ENCODE data around the gene HNMT.

The HNMT gene

DNA sequence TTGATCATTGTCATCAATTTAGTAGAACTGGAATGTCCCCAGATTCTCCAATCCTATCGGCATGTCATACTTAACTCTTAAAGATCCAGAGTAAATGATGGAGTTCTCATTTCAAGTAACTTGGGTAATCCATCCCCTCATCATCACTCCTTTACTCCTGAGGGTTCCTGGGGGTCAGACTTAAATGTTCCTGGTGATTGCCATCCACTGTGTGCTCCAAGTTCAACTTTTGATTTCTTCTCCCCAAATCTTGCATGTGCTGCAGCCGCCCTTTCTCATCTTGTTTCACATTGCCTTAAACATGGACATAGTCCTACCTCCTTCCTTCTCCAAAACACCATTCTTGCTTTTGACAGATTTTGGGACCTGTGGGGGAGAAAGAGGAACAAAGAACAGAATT, 43.2 kb downstream of the HNMT start:
- no peak for DNase-seq (ENCODE audit: low read depth, low spot score)
- H3K27ac ChIP-seq: no peak overlapping the region

DNA sequence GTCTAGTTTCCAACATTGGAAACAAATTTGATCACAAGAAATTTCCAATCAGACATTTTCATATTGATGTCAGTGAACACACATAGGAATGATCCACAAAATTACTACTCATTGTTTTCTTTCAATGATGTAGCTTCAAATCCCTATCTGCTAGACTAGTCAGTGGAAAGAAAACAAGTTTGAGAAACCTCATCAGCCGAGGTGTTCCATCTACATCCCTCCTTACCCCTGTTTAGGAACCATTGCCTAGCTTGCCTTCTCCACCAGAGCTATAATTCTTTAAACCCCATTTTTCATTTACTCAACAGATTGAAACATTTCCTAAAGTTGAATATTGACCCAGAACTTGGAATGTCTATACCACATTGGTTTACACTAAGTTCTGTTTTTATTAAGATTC, 45.3 kb downstream of the HNMT start:
- H3K27ac ChIP-seq: no peak overlapping the region
- no peak for DNase-seq (ENCODE audit: low read depth, low spot score)

DNA sequence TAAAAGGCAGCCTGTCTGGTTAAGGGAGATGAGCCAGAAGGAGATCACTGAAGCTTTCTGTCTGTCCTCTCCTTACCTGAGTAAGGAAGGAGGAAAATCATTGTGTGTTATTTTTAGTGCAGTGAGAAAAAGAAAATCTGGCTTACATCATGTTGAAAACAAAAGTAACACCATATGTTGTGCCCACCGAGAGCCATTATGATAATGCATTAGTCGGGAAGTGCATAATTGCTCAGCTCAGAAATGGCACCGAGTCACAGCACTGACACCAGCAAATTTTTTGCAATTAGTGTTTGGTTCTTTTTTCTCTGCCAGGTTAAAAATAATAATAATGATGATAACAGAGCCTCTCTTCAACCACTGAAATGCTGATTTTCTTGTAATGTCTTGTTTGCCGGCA, 46.6 kb downstream of the HNMT start:
- no peak for DNase-seq (ENCODE audit: low read depth, low spot score)
- no peak overlapping the region for H3K27ac ChIP-seq

DNA sequence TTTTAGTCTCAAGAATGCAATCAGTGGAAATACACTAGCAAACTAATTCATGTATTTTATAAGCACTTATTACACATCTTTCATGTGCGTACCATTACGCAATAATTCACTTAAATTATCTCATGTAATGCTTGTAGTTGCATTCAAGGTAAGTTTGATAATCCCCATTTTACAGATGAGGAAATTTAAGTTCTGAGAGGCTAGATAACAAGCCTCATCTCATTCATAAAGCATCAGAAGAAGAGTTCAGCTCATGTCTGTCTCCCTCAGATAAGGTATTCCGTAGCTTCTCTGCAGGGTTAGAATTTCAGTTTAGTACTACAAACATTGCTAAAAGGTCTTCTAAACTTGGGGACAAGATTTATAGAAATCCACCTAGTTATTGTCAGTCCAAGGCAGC, 47.8 kb downstream of the HNMT start:
- no peak overlapping the region for H3K27ac ChIP-seq
- DNase-seq (ENCODE audit: low read depth, low spot score): no peak

DNA sequence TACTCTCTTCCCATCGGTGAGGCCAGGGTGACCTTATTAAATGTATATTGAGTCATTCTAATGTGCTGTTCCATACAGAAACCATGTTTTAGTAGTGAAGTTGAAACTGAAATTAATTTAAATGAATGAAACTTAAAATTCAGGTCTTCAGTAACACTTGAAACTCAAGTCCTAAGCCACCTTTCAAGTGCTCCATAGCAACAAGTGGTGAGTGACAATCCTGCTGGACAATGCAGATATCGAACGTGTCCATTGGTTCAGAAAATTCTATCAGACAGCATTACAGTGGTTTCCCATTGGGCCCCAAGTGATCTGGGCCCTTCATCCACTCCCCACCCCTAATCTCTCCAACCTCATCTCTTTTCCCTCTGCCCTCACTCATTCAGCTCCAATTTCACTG, 48.7 kb downstream of the HNMT start:
- no peak for DNase-seq (ENCODE audit: low read depth, low spot score)

DNA sequence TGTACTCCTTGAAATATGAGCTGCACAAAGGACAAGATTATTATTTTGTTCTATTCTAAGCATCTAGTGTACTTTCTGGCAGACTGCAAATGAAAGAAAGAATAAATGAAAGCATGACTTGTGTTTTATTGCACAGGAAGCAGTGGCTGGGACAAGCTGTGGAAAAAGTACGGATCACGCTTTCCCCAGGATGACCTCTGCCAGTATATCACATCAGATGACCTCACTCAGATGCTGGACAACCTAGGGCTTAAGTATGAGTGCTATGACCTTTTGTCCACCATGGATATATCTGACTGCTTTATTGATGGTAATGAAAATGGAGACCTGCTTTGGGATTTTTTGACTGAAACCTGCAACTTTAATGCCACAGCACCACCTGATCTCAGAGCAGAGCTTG, 49.4 kb downstream of the HNMT start:
- no peak overlapping the region for H3K27ac ChIP-seq
- no peak for DNase-seq (ENCODE audit: low read depth, low spot score)

More for the DNA sequence above, 48.7 kb downstream of the HNMT start:
- no peak overlapping the region for H3K27ac ChIP-seq

DNA sequence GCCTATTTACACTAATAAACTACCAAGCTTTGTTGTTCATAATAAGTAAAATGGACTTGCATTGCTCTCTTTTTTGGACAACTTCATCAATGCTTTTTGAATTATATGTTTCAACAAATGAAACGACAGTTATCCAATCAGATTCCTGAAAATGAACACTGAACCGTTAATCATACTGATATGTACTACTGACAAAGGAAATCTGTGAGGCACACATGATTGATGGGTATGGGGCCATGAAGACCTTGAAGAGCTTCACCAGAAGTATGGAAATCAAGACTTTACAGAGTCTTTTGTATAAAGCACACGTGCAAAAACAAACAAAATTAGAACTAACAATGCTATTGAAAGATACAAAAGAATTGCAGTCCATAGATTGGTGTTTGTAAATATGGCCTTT, 51.2 kb downstream of the HNMT start:
- H3K27ac ChIP-seq: no peak overlapping the region
- DNase-seq (ENCODE audit: low read depth, low spot score): no peak

DNA sequence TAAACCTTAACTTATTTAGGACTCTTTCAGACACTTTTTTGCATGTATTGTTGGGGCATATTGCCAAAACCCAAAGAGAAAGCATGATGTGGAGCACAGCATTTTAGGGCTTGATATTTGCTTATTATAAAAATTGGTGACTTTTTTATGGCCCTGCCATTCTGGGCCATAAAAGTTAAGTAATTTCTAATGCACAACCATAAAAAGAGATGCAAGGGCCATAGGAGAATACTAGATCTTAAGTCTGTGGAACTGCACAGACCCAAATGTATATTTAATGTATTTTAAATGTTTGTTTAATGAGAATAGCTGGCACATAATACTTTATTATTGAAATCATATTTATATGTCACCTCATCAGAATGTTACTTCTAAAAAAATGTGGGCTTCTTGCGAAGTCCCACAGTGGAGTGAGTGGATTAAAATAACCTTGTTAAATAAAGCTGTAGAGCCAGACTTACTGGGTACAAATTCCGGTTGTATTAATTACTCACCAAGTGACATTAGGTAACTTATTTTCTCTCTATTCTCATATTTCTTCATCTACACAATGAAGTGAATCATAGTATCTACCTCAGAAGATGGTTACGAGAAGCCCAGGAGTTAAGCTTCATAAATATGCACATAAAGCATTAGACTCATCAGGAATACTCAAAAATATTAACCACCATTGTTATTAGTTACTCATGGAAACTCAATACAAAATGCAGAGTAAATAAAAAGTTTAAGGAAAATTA, 52.2 kb downstream of the HNMT start:
- peak overlapping the region; percentile 41 for H3K27ac ChIP-seq
- peak; percentile 71 for DNase-seq (ENCODE audit: low read depth, low spot score)

DNA sequence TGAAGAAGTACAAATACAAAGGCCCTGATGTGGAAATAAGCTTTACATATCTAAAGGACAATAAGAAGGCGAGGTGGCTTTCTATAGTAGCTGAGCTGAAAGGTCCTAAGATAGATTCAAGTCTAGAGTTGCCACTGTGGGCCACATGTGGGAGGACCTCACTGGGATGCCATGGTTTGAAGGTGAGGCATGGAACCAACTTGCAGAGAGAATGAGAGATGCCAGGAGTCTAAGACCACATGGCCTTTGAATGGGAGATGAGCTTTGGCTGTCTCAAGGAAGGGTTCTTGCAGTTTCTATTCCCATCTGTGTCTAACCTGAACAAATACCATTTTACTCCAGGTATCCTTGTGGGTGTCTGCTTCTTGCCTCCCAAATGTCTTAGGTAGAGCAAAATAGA, 53.6 kb downstream of the HNMT start:
- DNase-seq (ENCODE audit: low read depth, low spot score): no peak
- H3K27ac ChIP-seq: no peak overlapping the region

DNA sequence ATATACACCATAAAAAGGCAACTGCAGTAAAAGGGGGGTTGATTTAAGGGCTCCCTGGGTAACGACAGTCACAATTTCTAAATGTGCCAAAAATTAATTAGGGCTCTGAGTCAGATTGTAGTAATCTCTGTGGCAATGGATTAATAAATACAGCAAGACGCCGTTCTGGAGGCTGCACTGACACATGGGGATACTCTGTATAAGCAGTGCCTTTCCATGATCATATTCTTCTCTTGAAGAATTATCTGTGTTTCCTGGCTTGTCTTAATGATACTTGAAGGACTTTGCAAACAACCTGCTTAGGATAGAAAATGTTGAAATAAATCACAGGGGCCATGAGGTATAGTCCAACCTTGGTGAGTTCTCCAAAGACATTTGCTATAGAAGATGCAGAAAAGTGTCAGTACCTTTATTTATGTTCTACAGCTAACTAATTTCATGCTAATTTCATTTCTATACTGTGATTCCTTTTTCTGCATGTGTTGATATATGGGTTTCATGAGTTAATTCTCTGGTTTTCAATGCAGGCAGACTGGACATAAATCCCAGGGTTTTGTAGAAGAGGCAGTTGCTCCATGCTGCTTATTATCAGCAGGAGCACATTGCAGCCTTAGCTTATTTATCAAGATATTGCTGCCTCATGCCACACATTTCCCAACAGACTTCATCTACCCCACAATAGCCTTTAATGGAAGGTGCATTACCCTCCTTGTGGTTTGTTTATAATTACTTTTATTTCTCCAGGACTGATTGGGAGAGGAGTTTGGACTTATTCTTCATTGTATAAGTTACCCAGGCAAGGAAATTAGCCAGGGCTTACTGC, 54.8 kb downstream of the HNMT start:
- H3K27ac ChIP-seq: no peak overlapping the region

DNA sequence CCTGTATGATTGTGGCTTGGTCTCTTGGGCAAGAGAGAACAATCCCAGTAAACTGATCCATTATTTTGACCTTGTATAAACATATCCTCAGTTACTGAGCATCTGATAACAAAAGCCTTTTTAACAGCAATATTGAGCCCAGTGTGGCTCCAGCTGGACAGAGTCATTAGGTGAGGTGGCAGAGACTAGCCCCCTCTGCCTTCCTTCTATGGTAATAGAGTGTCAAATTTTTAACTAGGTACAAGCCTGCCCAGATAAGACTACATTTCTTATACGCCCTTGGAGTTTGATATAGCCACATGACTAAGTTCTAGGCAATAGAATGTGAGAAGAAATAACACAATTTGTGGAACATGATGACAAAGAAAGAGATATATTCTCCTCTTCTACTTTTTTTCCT, 56.2 kb downstream of the HNMT start:
- DNase-seq (ENCODE audit: low read depth, low spot score): no peak

More for the DNA sequence above, 54.8 kb downstream of the HNMT start:
- no peak for DNase-seq (ENCODE audit: low read depth, low spot score)

DNA sequence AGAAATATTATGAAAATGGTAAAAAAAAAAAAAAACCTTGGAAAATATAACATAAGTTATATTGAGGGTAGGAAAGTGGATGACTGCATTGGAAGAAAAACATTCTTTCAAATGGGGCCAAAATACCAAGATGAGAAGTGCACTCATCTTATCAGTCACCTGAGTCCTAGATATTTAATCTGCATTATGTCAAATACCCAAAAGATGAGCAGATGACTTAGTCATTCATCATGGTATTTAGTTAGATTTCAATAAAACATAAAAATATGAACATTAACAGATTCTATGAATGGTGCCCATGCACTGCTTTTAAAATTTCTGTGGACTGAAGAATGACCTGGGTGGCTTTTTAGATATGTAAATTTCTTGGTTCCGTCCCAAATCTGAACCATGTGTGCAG, 56.9 kb downstream of the HNMT start:
- no peak overlapping the region for H3K27ac ChIP-seq
- DNase-seq (ENCODE audit: low read depth, low spot score): no peak

More for the DNA sequence above, 56.2 kb downstream of the HNMT start:
- H3K27ac ChIP-seq: no peak overlapping the region

DNA sequence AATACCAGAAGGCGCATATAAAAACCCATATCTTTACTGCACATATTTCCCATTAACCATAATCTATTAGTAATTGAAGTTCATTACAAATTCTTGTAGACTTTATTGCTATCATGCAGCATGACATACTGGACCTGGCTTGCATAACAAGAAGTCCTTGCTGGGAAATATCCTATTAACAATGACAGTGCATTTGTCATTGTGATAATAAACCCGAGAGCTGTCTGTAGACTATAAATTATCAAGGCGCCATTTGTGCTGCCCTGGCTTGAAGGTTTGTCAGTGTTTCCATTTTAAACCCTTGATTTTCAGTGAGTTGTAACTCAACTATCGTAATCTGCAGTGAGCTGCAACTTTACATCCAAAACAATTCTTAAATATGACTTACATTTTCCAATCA, 59.0 kb downstream of the HNMT start:
- DNase-seq (ENCODE audit: low read depth, low spot score): peak; percentile 20

DNA sequence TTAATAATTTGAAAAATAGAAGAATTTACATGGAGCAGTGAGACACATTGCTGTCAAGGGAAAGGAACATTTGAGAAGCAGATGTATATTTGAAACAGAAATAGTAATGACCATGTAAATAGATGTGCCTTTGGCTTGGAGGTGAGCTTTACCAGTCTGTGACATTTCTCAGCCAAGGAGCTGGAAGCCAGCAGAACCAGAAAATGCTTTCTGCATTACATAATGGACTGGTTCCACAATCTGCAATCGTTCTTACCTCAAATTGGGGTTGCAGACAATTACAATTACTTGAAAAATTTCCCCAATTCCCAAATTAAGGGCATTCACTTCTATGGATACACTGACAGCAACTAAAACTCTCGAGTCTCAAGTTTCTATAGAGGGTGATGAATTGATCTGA, 59.7 kb downstream of the HNMT start:
- H3K27ac ChIP-seq: no peak overlapping the region
- DNase-seq (ENCODE audit: low read depth, low spot score): no peak

More for the DNA sequence above, 59.0 kb downstream of the HNMT start:
- H3K27ac ChIP-seq: no peak overlapping the region

DNA sequence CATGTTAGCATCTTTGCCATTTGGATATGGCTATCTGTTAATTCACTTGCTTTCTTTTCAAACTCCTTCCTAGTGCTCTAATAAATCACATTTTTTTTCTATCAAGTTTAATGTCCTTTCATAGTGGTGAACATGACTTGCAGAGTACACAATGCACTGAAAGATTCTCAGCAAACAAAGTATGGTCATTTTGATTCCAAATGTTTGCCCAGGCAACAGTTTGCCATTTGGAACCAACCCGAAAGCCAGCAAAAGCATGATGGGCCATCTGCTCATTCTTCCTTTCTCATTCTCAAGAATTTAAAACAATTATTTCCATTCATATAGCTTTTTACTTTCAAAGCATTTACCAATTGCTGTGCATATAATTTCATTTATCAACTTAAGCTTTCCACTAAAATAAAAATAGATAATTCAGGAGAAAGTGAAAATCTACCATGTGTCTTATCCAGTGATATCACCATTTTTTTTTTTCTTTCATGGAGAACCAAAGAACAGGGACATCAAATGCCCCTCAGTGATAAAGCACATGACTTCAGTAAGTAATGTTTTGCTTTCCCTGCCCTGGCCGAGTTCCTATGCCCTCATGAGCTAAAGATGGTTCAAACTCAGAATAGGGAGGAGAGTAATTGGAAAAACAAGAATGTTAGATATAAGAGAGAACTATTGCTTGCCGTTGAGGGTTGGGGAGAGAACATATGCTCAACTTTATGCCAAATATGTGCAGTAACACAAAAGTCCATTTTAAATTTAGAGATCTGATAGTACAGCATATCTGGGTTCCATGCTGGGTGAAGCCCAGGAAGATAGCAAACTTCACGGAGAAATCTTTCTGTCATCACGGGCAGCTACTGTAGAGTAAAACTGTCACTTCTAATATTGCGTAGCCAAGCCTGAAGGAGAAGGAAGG, 62.1 kb downstream of the HNMT start:
- no peak for DNase-seq (ENCODE audit: low read depth, low spot score)
- no peak overlapping the region for H3K27ac ChIP-seq

DNA sequence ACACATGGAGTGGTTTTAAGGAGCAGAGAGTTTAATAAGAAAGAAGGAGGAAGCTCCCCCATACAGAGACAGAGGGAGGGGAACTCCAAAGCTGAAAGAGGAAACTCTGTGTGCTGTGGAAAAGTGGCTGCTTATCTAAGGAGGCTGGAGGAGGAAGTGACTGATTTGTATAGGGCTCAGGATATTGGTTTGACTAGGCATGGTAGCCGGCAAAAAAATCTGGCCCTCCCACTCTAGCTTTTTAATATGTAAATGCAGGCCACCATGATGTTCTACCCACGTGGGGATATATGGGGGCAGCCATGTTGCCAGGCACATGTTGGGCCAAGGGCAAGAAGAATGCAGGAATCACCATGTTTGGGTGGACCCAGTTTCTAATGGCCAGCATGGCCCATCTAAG, 64.3 kb downstream of the HNMT start:
- H3K27ac ChIP-seq: no peak overlapping the region
- no peak for DNase-seq (ENCODE audit: low read depth, low spot score)

DNA sequence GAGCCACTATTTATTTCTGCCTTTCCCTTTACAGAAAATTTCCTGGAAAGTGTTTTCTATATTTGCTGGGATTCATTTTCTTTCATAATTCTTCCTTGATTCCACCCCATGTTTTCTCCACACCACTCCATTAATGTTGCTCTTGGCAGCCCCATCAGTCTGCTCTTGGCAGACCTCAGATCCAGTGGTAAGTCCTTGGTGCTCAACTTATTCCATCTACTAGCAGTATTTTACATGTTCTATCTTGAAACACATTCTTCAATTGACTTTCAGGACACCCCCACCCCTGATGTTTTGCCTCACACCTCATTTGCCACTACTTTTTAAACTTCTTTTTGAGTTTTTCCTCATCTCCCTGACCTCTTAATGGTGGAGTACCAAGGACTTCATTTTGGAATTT, 65.0 kb downstream of the HNMT start:
- no peak overlapping the region for H3K27ac ChIP-seq
- no peak for DNase-seq (ENCODE audit: low read depth, low spot score)

DNA sequence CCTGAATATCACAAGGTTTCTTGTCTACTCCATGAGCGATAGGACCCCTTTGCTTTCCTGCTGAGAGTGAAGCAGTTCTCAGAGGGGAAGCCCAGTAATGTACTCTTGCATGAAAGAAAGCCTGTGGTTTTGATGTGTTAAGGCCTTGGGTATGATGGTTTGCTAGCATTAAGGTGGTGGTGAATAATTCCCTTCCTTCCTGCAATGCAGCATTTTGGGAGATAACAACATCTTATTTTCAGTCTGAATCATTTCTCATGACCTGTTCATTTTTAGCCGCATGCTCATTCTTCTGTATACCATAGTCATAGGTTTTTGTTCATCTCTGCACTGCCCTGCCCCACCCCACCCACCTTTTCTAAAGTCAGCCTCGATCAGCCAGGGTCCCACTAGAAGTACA, 66.2 kb downstream of the HNMT start:
- no peak overlapping the region for H3K27ac ChIP-seq

DNA sequence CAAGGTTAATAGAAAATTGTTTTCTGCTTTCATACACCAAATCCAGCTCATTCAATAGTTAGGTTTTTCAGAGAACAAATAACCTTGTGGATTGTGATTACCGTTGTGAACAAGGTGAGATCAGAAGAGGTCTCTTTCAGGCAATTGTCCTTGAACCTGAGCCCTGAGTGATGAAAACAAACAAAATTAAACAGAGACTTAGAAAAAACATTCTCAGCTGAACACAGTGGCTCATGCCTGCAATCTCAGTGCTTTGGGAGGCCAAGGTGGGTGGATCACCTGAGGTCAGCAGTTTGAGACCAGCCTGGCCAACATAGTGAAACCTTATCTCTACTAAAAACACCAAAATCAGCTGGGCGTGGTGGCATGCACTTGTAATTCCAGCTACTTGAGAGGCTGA, 68.1 kb downstream of the HNMT start:
- no peak for DNase-seq (ENCODE audit: low read depth, low spot score)
- no peak overlapping the region for H3K27ac ChIP-seq

More for the DNA sequence above, 66.2 kb downstream of the HNMT start:
- peak; percentile 70 for DNase-seq (ENCODE audit: low read depth, low spot score)

DNA sequence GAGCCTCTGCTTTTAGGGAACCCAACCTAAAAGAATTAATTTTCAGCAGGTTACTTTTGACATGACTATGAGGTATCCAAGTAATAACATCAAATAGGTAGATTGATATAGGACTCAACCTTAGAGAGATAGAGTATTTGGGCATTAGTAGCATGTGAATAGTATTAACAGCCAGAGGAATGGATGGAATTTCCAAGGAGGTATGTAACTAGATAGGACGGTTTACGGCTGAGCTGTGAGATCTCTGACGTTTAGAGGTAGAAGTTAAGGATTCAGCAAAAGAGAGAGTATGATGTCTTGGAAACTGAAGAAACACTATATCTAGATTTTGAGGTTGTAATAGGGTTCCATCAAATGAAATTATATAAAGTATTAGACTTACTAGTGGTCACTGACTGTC, 70.3 kb downstream of the HNMT start:
- DNase-seq (ENCODE audit: low read depth, low spot score): no peak
- no peak overlapping the region for H3K27ac ChIP-seq

Measured in epithelial cell of prostate (primary cell).